Measurements from ENCODE around the gene PLK2. TPM values are rescaled to one million over a fixed set of nuclear protein-coding genes. Genes with fewer than 3 reads are reported as not detected.

The PLK2 gene
- total RNA-seq: 15.0 and 25.0 TPM in 2 replicates
- long read RNA-seq, transcript PLK2-201 (14 exons, 2,960 nt): major isoform, 27 of 28 reads
- long read RNA-seq, partial matches to known transcripts: 1 of 28 reads
- long read RNA-seq, other reads (novel, unspliced or antisense): 0 of 28 reads

- H3K9me3 Mint-ChIP-seq: no peaks in the 10 kb centered on the region
- peaks cover 6% of the 10 kb centered on the region for H3K27me3 Mint-ChIP-seq (ENCODE audit: low read depth)
- H3K4me1 Mint-ChIP-seq: peaks cover 33% of the 10 kb centered on the region
- H3K36me3 Mint-ChIP-seq (ENCODE audit: low read depth): peaks cover under 1% of the 10 kb centered on the region
- peak within 1 kb of the TSS; percentile 91 for H3K4me3 Mint-ChIP-seq
- TF ChIP-seq, protein P1, sequence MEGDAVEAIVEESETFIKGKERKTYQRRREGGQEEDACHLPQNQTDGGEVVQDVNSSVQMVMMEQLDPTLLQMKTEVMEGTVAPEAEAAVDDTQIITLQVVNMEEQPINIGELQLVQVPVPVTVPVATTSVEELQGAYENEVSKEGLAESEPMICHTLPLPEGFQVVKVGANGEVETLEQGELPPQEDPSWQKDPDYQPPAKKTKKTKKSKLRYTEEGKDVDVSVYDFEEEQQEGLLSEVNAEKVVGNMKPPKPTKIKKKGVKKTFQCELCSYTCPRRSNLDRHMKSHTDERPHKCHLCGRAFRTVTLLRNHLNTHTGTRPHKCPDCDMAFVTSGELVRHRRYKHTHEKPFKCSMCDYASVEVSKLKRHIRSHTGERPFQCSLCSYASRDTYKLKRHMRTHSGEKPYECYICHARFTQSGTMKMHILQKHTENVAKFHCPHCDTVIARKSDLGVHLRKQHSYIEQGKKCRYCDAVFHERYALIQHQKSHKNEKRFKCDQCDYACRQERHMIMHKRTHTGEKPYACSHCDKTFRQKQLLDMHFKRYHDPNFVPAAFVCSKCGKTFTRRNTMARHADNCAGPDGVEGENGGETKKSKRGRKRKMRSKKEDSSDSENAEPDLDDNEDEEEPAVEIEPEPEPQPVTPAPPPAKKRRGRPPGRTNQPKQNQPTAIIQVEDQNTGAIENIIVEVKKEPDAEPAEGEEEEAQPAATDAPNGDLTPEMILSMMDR (conservative IDR thresholded peaks at IDR 0.05): peak; percentile 50
- DNase-seq (ENCODE audit: low read depth, low spot score): peak; percentile 83
- peak within 1 kb of the TSS; percentile 81 for H3K27ac Mint-ChIP-seq (ENCODE audit: unreplicated experiment)
Observed at GRCh38 chr5:58460002-58460731, at the start of gene PLK2. TSS of gene PLK2 (minus strand) at chr5:58460086. CDS start at chr5:58459959, 127 bp downstream.

DNA sequence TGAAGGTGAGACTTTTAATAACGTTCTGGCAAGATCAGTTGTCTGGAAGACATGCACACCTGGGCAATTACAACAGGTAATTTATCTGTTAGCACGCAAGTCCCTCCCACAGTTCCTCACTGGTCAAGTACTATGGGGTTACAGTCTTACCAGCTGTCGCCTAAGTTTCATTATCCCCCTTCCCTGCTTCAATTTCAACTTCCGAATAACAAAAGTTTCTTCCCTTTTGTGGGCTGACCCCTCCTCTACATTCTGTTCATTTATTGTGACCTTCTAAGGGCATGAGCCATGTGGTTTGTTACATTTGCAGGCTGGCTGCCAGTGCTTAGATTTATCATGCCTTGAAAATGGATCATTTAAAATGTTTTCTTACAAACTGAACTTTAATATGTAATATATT is 47.8 kb upstream of the PLK2 start:
- Mint-ChIP-seq H3K4me3 (no peak overlapping the region), H3K27me3 (ENCODE audit: low read depth) (no peaks in the 10 kb centered on the region), H3K36me3 (ENCODE audit: low read depth) (no peaks in the 10 kb centered on the region), H3K9me3 (no peaks in the 10 kb centered on the region), H3K27ac (ENCODE audit: unreplicated experiment) (no peak overlapping the region), H3K4me1 (no peaks in the 10 kb centered on the region)
- no peak for DNase-seq (ENCODE audit: low read depth, low spot score)
- TF ChIP-seq, protein P1 (conservative IDR thresholded peaks at IDR 0.05): no peak

DNA sequence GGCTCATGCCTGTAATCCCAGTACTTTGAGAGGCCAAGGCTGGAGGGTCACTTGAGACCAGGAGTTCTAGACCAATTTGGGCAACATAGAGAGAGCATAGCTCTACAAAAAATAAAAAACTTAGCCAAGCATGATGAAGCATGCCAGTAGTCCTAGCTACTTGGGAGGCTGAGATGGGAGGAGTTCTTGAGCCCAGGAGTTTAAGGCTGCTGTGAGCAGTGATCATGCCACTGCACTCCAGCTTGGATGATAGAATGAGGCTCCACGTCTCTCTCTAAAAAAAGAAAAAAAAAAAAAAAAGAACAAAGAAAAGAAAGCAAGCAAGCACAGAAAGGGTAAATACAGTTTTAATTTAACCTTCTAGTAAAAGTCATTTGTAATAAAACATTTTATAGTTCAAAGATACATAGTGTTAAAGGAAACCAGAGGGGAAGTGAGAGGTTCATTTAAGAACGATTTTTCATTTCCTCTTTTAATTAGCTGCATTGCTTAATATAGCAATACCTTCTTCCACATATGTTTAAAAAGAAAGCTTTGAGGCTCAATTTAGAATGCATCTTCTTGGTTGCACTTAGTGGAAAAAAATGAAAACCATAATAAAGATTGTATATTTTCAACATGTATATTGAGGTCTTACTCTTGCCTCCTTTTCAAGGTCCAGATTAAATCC is 46.2 kb upstream of the PLK2 start:
- DNase-seq (ENCODE audit: low read depth, low spot score): no peak
- Mint-ChIP-seq H3K4me3 (no peak overlapping the region), H3K36me3 (ENCODE audit: low read depth) (no peaks in the 10 kb centered on the region), H3K27me3 (ENCODE audit: low read depth) (no peaks in the 10 kb centered on the region), H3K9me3 (no peaks in the 10 kb centered on the region), H3K27ac (ENCODE audit: unreplicated experiment) (no peak overlapping the region), H3K4me1 (no peaks in the 10 kb centered on the region)
- TF ChIP-seq, protein P1 (conservative IDR thresholded peaks at IDR 0.05): no peak

GRCh38 chr5:58505502-58505901 is 45.6 kb upstream of the PLK2 start:
- H3K9me3 Mint-ChIP-seq: no peaks in the 10 kb centered on the region

DNA sequence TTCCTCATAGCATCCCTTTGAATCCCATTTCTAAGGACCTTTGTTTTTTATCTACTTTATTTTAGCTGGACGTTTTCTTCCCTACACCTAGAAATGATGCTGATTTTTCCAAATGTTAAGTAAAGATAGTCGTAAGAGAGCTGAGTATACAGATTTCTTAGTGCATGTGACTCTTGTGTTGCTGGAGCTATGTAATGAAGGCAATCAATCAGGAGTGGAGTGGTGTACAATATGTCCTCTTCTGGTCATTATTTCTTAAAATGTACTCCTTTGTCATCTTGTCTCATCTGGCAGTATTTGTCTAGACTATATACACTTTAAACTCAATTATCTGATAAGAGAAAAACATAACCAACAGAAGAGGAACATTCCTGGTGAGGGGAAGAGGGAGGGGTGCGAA is 44.9 kb upstream of the PLK2 start:
- Mint-ChIP-seq H3K4me3 (no peak overlapping the region), H3K27me3 (ENCODE audit: low read depth) (no peaks in the 10 kb centered on the region), H3K36me3 (ENCODE audit: low read depth) (no peaks in the 10 kb centered on the region), H3K9me3 (no peaks in the 10 kb centered on the region), H3K27ac (ENCODE audit: unreplicated experiment) (no peak overlapping the region), H3K4me1 (no peaks in the 10 kb centered on the region)
- TF ChIP-seq, protein P1 (conservative IDR thresholded peaks at IDR 0.05): no peak
- no peak for DNase-seq (ENCODE audit: low read depth, low spot score)

More at GRCh38 chr5:58505502-58505901, 45.6 kb upstream of the PLK2 start:
- Mint-ChIP-seq H3K27ac (ENCODE audit: unreplicated experiment) (no peak overlapping the region), H3K27me3 (ENCODE audit: low read depth) (no peaks in the 10 kb centered on the region), H3K4me3 (no peak overlapping the region), H3K4me1 (no peaks in the 10 kb centered on the region), H3K36me3 (ENCODE audit: low read depth) (no peaks in the 10 kb centered on the region)
- no peak for DNase-seq (ENCODE audit: low read depth, low spot score)
- TF ChIP-seq, protein P1 (conservative IDR thresholded peaks at IDR 0.05): no peak

Measured in neural crest cell (in vitro differentiated cells).